22Rv1 (cell line): ENCODE measurements around the gene GSK3B.

Source experiments
- CTCF ChIP-seq: fragments of 450-650 bp; IDR thresholded peaks from 2 replicates; pipeline ENCODE4 v1.5.1; 2017; ENCODE audit warnings: mild to moderate bottlenecking
- ZFX ChIP-seq: fragments of 450-650 bp; IDR thresholded peaks from 2 replicates; pipeline ENCODE4 v1.6.1; 2017; ENCODE audit warnings: antibody characterized with exemption, borderline replicate concordance

DNA sequence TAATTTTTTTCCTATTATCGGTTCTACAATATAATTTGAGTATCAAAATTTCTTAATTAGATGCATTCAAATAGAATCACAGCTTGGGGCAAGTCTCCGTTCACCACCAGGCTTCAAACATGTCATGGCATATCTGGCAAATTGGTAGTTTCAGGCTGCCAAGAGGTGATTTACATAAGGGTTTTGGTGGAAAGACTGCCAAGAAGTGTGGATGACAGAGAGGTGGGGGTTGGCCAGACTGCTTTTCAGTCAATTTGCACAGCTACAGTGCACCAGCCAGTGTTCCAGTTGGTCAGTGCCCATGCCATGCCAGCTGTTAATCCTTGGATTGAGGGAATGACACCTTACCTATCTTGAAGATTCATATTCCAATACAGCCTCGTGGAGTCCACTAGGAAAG, 8.4 kb upstream of the GSK3B start:
- TF ChIP-seq CTCF: no peak
- no peak for TF ChIP-seq ZFX
